K562 (cell line): Measurements from ENCODE around the gene ZNF646. TPM values are rescaled to one million over a fixed set of nuclear protein-coding genes. Genes with fewer than 3 reads are reported as not detected.

Experiments
- ATAC-seq: fragments of 200-7000 bp; cut with Tn5 transposase; 3 replicates; pipeline ENCODE4 v1.9.1; 2020; ENCODE audit warnings: moderate library complexity
- BruUV-seq: library from RNA; stranded (reverse); fragments of 400-500 nt; replicated peaks from 2 replicates; lab custom pipeline; 2021; lab: Mats Ljungman, UMichigan
- CTCF ChIA-PET: fragments of 300-600 bp; formaldehyde crosslinking; extraction: SDS; loops from one replicate; lab custom pipeline; 2021; ENCODE audit warnings: low intra/inter-chr PET ratio; lab: Yijun Ruan, JAX
- POLR2A ChIA-PET: fragments of 300-600, 350-650 bp; sonication (Branson Sonifier 250); formaldehyde crosslinking; extraction: SDS; loops from one replicate; lab custom pipeline; 2021; ENCODE audit warnings: antibody characterized with exemption, inconsistent platforms; lab: Yijun Ruan, JAX
- DNase-seq, 4 experiments: peaks; one replicate each; pipeline versions ENCODE4 v3.0.0 to v3.0.0-alpha.2; 2011 to 2018; ENCODE audit warnings: low spot score in 3 of 4, mixed read lengths in 3 of 4; ENCODE audit errors: extremely low read depth in 1 of 4
- FAIRE-seq: peaks from 2 replicates; lab custom pipeline; 2011; peaks lifted over from hg19 to GRCh38; lab: Jason Lieb, UNC
- H2AFZ ChIP-seq: 2 replicates; pipeline ENCODE4 v1.6.0; 2011; ENCODE audit warnings: low read depth, low read length, control low read depth, inconsistent platforms
- H3K27ac ChIP-seq: fragments of 200-600 bp; 3 replicates; pipeline ENCODE4 v1.8.0; 2011; ENCODE audit warnings: low read depth, mild to moderate bottlenecking, control low read depth, inconsistent platforms, low read length, moderate library complexity, mixed read lengths; ENCODE audit errors: extremely low read depth
- H3K27me3 ChIP-seq, 2 experiments: fragments of 300-600 bp in 1 of 2; 2 replicates in 1 of 2; 3 replicates in 1 of 2; pipeline versions ENCODE4 v1.6.0 to v1.8.0; 2011; ENCODE audit warnings: inconsistent platforms in 2 of 2, low read length in 2 of 2, mild to moderate bottlenecking in 1 of 2, mixed read lengths in 1 of 2, moderate library complexity in 1 of 2; ENCODE audit not compliant: control insufficient read depth in 2 of 2, insufficient read depth in 2 of 2
- H3K36me3 ChIP-seq: fragments of 300-600 bp; 3 replicates; pipeline ENCODE4 v1.8.0; 2011; ENCODE audit warnings: mild to moderate bottlenecking, low read length, inconsistent platforms; ENCODE audit not compliant: control insufficient read depth, insufficient read depth
- H3K4me1 ChIP-seq, 2 experiments: fragments of 200-600 bp in 1 of 2; replicated peaks in 1 of 2; 2 replicates in 1 of 2; 3 replicates in 1 of 2; pipeline versions ENCODE4 v1.5.1 to v1.8.0; 2011; ENCODE audit warnings: inconsistent platforms in 2 of 2, low read length in 2 of 2, mild to moderate bottlenecking in 1 of 2, mixed read lengths in 1 of 2, moderate library complexity in 1 of 2; ENCODE audit not compliant: control insufficient read depth in 2 of 2, insufficient read depth in 2 of 2
- H3K4me2 ChIP-seq: 2 replicates; pipeline ENCODE4 v1.6.1; 2011; ENCODE audit warnings: low read length, control low read depth, inconsistent platforms, mixed read lengths; ENCODE audit not compliant: insufficient read depth
- H3K4me3 ChIP-seq: fragments of 200-600 bp; sonication (generic), shearing (Covaris generic); 2 replicates; pipeline ENCODE4 v1.5.1; 2016; ENCODE audit warnings: control low read depth, inconsistent platforms
- H3K79me2 ChIP-seq: fragments of 200-600 bp; 3 replicates; pipeline ENCODE4 v1.8.0; 2011; ENCODE audit warnings: low read length, inconsistent platforms; ENCODE audit not compliant: control insufficient read depth, insufficient read depth
- H3K9ac ChIP-seq, 2 experiments: 2 replicates each; pipeline versions ENCODE4 v1.6.0 to v1.6.1; 2011; ENCODE audit warnings: low read depth in 2 of 2, low read length in 2 of 2, control low read depth in 1 of 2, inconsistent platforms in 1 of 2, mild to moderate bottlenecking in 1 of 2, mixed read lengths in 1 of 2; ENCODE audit not compliant: insufficient read depth in 1 of 2
- H3K9me1 ChIP-seq: one replicate; pipeline ENCODE4 v1.6.0; 2011; ENCODE audit warnings: inconsistent platforms, mild to moderate bottlenecking, low read length, moderate library complexity; ENCODE audit not compliant: control insufficient read depth, insufficient read depth
- H3K9me3 ChIP-seq: replicated peaks from 2 replicates; pipeline ENCODE4 v1.5.1; 2011; ENCODE audit warnings: low read depth, low read length, inconsistent platforms; ENCODE audit not compliant: control insufficient read depth, insufficient read depth
- H4K20me1 ChIP-seq: replicated peaks from 2 replicates; pipeline ENCODE4 v1.6.1; 2011; ENCODE audit warnings: low read length, inconsistent platforms, mixed read lengths; ENCODE audit not compliant: control insufficient read depth, insufficient read depth
- MAFF ChIP-seq: IDR thresholded peaks from 2 replicates; pipeline ENCODE4 v1.6.1; 2012; ENCODE audit warnings: low read length, improper control_type of control experiment
- SREBF1 ChIP-seq: fragments of 150-350 bp; IDR thresholded peaks from 2 replicates; pipeline ENCODE4 v1.6.1; 2014; ENCODE audit warnings: antibody characterized with exemption, low read depth, low read length, borderline replicate concordance
- ZEB2 ChIP-seq: fragments of 450-650 bp; IDR thresholded peaks from 2 replicates; pipeline ENCODE4 v1.6.1; 2016
- ZNF41 ChIP-seq: fragments of 250-450 bp; sonication (Bioruptor Pico); conservative IDR thresholded peaks from 2 replicates; pipeline ENCODE4 v1.4.0; 2020; ENCODE audit warnings: mild to moderate bottlenecking
- WGBS: fragments of 100-300 bp; shearing (Covaris generic); methylation state at CpG from one replicate; pipeline ENCODE4 v1.1.6; 2016; ENCODE audit warnings: low coverage, mixed read lengths; ENCODE audit not compliant: insufficient coverage; ENCODE audit errors: missing lambda C conversion rate; 5-methylcytosine and 5-hydroxymethylcytosine counted together
- in situ Hi-C: fragments of 300-500 bp; cut with MboI; formaldehyde crosslinking; loops from 4 replicates; pipeline ENCODE4 v1.15.0; 2018; ENCODE audit warnings: inconsistent platforms, mixed read lengths
- intact Hi-C: fragments of 100-400 bp; cut with micrococcal nuclease; formaldehyde crosslinking; loops from 2 replicates; pipeline ENCODE4 v1.14.2; 2022
- polyA plus RNA-seq, 8 experiments: library from polyadenylated mRNA; depleted of rRNA in 4 of 8; stranded (reverse) in 5 of 8; unstranded in 3 of 8; fragments of >200 nt; fragmentation: Nextera tagmentation in 2 of 8; fragmentation: Illumina TruSeq in 1 of 8; extraction: Ambion mirVana in 2 of 8; extraction: Trizol in 1 of 8; gene quantifications; 2 replicates each; pipeline versions ENCODE4 v1.2.1 to v1.2.3, GENCODE V29; 2011 to 2014; ENCODE audit warnings: inconsistent platforms in 1 of 8, missing spikeins in 1 of 8
- total RNA-seq, 7 experiments: library from RNA; depleted of rRNA in 6 of 7; stranded (reverse); fragments of >200 nt in 6 of 7; fragmentation: Illumina TruSeq in 2 of 7; extraction: Trizol in 2 of 7; gene quantifications; 2 replicates each; pipeline versions ENCODE4 v1.2.1 to v1.2.3, GENCODE V29; 2011 to 2021; ENCODE audit warnings: low replicate concordance in 1 of 7
- TF ChIP-seq, protein P1 (sequence below), 2 experiments: IDR thresholded peaks; 2 replicates each; pipeline ENCODE4 v1.6.1; 2012; ENCODE audit warnings: improper control_type of control experiment in 2 of 2, low read depth in 2 of 2, low read length in 2 of 2, borderline replicate concordance in 1 of 2
- TF ChIP-seq, protein P2 (sequence below), 3 experiments: fragments of 200-800 bp in 1 of 3; fragments of 250-450 bp in 1 of 3; fragments of 450-650 bp in 1 of 3; sonication (Bioruptor Pico) in 1 of 3; sonication (Bioruptor generic) in 1 of 3; formaldehyde crosslinking in 1 of 3; IDR thresholded peaks; 2 replicates each; pipeline versions ENCODE4 v1.6.1 to v1.8.0; 2016 to 2022; ENCODE audit warnings: mild to moderate bottlenecking in 2 of 3, missing genetic modification characterization in 2 of 3, missing compliant biosample characterization in 1 of 3, moderate library complexity in 1 of 3

The ZNF646 gene
- total and polyA plus RNA-seq, 9 of the 15 experiments (the other 6 are each of a cell fraction or from before 2014, with no cell fraction given) = 0.08 to 20.6 (median 8.0) TPM

DNA sequence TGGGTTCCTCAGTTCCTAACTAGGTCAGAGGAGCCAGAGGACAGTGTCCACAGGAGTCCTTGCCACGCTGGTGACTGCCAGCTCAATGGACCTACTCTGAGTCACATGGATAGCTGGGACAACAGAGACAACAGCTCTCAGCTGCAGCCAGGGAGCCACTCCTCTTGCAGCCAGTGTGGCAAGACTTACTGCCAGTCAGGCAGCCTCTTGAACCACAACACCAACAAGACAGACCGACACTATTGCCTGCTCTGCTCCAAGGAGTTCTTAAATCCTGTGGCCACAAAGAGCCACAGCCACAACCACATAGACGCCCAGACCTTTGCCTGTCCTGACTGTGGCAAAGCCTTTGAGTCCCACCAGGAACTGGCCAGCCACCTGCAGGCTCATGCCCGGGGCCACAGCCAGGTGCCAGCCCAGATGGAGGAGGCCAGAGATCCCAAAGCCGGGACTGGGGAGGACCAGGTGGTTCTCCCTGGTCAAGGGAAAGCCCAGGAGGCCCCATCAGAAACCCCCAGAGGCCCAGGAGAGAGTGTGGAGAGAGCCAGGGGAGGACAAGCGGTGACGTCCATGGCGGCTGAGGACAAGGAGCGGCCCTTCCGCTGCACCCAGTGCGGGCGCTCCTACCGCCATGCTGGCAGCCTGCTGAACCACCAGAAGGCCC is 6.7 kb downstream of the ZNF646 start:
- H4K20me1 ChIP-seq = 0 out of 2 replicates have a peak, but pooled peaks cover 5% of the 10 kb centered on the region
- H3K9me3 ChIP-seq = no peaks in the 10 kb centered on the region
- intact Hi-C loops (no loop called here), in situ Hi-C loops (no loop called here)
- WGBS = 93% methylated on average over 12 of the region's 13 CpGs
- ChIA-PET POLR2A (interaction anchor here (0.6 kb wide), 1 partner anchor 100 kb away, joined by 3 read pairs; no protein-coding TSS in a partner anchor), CTCF (no interaction called here)
- peaks cover 0 to 82% of the 10 kb centered on the region in 2 experiments; a peak in 3 of 5 replicates for H3K4me1 ChIP-seq
- H3K9ac ChIP-seq = peak overlapping the region in 1 of 2 experiments; percentile 52; a peak in 2 of 4 replicates
- no peak overlapping the region for H3K4me2 ChIP-seq
- H3K4me3 ChIP-seq = no peak overlapping the region
- no peak overlapping the region for H3K27ac ChIP-seq
- H2AFZ ChIP-seq = no peak overlapping the region
- no peaks in the 10 kb centered on the region for H3K9me1 ChIP-seq
- no TSS peak for BruUV-seq
- no peaks in the 10 kb centered on the region for H3K27me3 ChIP-seq
- DNase-seq (no peak), FAIRE-seq (no peak), ATAC-seq (no peak)
- peaks cover 83% of the 10 kb centered on the region for H3K36me3 ChIP-seq
- peaks cover 22% of the 10 kb centered on the region; the same call in 2 of the 3 replicates for H3K79me2 ChIP-seq
- TF ChIP-seq, protein P1, sequence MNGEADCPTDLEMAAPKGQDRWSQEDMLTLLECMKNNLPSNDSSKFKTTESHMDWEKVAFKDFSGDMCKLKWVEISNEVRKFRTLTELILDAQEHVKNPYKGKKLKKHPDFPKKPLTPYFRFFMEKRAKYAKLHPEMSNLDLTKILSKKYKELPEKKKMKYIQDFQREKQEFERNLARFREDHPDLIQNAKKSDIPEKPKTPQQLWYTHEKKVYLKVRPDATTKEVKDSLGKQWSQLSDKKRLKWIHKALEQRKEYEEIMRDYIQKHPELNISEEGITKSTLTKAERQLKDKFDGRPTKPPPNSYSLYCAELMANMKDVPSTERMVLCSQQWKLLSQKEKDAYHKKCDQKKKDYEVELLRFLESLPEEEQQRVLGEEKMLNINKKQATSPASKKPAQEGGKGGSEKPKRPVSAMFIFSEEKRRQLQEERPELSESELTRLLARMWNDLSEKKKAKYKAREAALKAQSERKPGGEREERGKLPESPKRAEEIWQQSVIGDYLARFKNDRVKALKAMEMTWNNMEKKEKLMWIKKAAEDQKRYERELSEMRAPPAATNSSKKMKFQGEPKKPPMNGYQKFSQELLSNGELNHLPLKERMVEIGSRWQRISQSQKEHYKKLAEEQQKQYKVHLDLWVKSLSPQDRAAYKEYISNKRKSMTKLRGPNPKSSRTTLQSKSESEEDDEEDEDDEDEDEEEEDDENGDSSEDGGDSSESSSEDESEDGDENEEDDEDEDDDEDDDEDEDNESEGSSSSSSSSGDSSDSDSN (IDR thresholded peaks at IDR 0.05; ENCODE audit: borderline replicate concordance in 1 of 2, low read depth in 2 of 2, low read length in 2 of 2) = no peak
- TF ChIP-seq ZNF41 (CRISPR knock-in tag) = no peak
- TF ChIP-seq MAFF = no peak
- no peak for TF ChIP-seq SREBF1
- TF ChIP-seq, protein P2, sequence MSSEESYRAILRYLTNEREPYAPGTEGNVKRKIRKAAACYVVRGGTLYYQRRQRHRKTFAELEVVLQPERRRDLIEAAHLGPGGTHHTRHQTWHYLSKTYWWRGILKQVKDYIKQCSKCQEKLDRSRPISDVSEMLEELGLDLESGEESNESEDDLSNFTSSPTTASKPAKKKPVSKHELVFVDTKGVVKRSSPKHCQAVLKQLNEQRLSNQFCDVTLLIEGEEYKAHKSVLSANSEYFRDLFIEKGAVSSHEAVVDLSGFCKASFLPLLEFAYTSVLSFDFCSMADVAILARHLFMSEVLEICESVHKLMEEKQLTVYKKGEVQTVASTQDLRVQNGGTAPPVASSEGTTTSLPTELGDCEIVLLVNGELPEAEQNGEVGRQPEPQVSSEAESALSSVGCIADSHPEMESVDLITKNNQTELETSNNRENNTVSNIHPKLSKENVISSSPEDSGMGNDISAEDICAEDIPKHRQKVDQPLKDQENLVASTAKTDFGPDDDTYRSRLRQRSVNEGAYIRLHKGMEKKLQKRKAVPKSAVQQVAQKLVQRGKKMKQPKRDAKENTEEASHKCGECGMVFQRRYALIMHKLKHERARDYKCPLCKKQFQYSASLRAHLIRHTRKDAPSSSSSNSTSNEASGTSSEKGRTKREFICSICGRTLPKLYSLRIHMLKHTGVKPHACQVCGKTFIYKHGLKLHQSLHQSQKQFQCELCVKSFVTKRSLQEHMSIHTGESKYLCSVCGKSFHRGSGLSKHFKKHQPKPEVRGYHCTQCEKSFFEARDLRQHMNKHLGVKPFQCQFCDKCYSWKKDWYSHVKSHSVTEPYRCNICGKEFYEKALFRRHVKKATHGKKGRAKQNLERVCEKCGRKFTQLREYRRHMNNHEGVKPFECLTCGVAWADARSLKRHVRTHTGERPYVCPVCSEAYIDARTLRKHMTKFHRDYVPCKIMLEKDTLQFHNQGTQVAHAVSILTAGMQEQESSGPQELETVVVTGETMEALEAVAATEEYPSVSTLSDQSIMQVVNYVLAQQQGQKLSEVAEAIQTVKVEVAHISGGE (CRISPR knock-in tag; IDR thresholded peaks at IDR 0.05) = no peak
- no peak for TF ChIP-seq ZEB2
